ENCODE data around the gene FHAD1.

DNA sequence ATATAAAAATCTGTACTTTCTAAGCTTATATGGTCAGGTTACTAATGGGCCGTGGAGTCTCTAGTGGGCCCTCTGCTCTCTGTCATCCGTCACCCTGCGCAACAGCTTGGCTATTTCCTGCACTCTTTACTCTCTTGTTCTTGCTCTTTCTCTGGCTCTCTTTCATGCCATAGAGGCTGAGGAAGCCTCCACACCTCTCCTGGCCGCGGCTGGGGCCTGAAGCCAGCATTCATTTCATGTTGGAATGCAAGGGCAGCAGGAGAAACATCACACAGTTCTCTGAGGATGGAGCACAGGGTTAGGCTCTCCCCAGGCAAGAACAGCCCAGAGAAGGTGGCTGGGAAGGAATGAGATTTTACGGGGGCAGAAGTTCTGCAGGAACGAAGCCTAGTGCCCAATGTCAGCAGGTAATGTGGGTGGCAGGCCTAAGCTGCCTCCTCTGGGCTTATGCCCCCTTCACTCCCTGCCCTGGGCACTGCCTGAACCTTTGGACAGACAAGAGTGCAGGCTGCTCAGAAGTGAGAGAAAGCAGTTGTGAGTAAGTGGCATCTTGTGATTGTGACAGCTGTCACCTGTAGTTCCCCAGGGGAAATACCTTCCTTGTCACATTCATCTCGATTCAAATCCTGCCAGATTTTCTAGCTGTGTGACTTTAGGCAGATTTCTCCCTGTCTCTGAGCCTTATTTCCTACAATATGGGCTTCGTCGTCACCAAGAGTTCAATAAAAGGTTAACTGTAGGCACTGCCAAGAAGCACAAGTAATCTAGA lies 3.6 kb upstream of the FHAD1 start:
- TF ChIP-seq, protein P1, sequence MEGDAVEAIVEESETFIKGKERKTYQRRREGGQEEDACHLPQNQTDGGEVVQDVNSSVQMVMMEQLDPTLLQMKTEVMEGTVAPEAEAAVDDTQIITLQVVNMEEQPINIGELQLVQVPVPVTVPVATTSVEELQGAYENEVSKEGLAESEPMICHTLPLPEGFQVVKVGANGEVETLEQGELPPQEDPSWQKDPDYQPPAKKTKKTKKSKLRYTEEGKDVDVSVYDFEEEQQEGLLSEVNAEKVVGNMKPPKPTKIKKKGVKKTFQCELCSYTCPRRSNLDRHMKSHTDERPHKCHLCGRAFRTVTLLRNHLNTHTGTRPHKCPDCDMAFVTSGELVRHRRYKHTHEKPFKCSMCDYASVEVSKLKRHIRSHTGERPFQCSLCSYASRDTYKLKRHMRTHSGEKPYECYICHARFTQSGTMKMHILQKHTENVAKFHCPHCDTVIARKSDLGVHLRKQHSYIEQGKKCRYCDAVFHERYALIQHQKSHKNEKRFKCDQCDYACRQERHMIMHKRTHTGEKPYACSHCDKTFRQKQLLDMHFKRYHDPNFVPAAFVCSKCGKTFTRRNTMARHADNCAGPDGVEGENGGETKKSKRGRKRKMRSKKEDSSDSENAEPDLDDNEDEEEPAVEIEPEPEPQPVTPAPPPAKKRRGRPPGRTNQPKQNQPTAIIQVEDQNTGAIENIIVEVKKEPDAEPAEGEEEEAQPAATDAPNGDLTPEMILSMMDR (IDR thresholded peaks at IDR 0.05; ENCODE audit: low read depth, low read length, missing input control) = no peak
- TF ChIP-seq FOXA1 (IDR thresholded peaks at IDR 0.05) = no peak
- no peak for TF ChIP-seq REST (IDR thresholded peaks at IDR 0.05)
- no peak for TF ChIP-seq HNF4A (conservative IDR thresholded peaks at IDR 0.05)
- no peak for TF ChIP-seq MAX (IDR thresholded peaks at IDR 0.05)
- no peak for TF ChIP-seq RAD21 (IDR thresholded peaks at IDR 0.05)
- no peak for TF ChIP-seq JUND (IDR thresholded peaks at IDR 0.05)
- TF ChIP-seq TAF1 (conservative IDR thresholded peaks at IDR 0.05) = no peak

Data from liver (tissue), 3 donors.